H9 (cell line): ENCODE data around the gene PCID2. TPM values are rescaled to one million over a fixed set of nuclear protein-coding genes. Genes with fewer than 3 reads are reported as not detected.

Experiments used
- DNase-seq: peaks from one replicate; pipeline ENCODE4 v3.0.0-alpha.2; 2017
- H2AFZ ChIP-seq: one replicate; pipeline ENCODE4 v1.6.1; 2013; ENCODE audit warnings: mild to moderate bottlenecking, low read length, control low read depth, moderate library complexity
- H2AK5ac ChIP-seq: 2 replicates; pipeline ENCODE4 v1.6.1; 2013; ENCODE audit warnings: low read length, control low read depth, mixed read lengths; ENCODE audit not compliant: insufficient read length
- H2BK120ac ChIP-seq: one replicate; pipeline ENCODE4 v1.6.1; 2013; ENCODE audit warnings: low read depth, mild to moderate bottlenecking, low read length, control low read depth, inconsistent platforms; ENCODE audit not compliant: poor library complexity, severe bottlenecking
- H2BK12ac ChIP-seq: 2 replicates; pipeline ENCODE4 v1.6.1; 2013; ENCODE audit warnings: low read length, control low read depth, mixed read lengths, low read depth; ENCODE audit not compliant: insufficient read length
- H2BK15ac ChIP-seq: 2 replicates; pipeline ENCODE4 v1.6.1; 2013; ENCODE audit warnings: low read depth, low read length, control low read depth
- H2BK20ac ChIP-seq: one replicate; pipeline ENCODE4 v1.6.1; 2013; ENCODE audit warnings: low read depth, mild to moderate bottlenecking, low read length, control low read depth, inconsistent platforms; ENCODE audit not compliant: poor library complexity, severe bottlenecking
- H2BK5ac ChIP-seq: 2 replicates; pipeline ENCODE4 v1.6.1; 2013; ENCODE audit warnings: low read length, control low read depth, mixed read lengths; ENCODE audit not compliant: insufficient read length
- H3K14ac ChIP-seq: 2 replicates; pipeline ENCODE4 v1.6.1; 2013; ENCODE audit warnings: low read length, control low read depth; ENCODE audit not compliant: insufficient read depth
- H3K18ac ChIP-seq: 2 replicates; pipeline ENCODE4 v1.6.1; 2013; ENCODE audit warnings: low read depth, mild to moderate bottlenecking, mixed read lengths, low read length, control low read depth; ENCODE audit not compliant: insufficient read length
- H3K23ac ChIP-seq: 2 replicates; pipeline ENCODE4 v1.6.1; 2013; ENCODE audit warnings: low read length, control low read depth, mixed read lengths, low read depth; ENCODE audit not compliant: insufficient read length
- H3K23me2 ChIP-seq: 2 replicates; pipeline ENCODE4 v1.6.1; 2013; ENCODE audit warnings: low read depth, mild to moderate bottlenecking, mixed read lengths, low read length, control low read depth; ENCODE audit not compliant: insufficient read length, poor library complexity, severe bottlenecking
- H3K27ac ChIP-seq: 2 replicates; pipeline ENCODE4 v1.5.1; 2013; ENCODE audit warnings: low read length, control low read depth, mixed read lengths, low read depth; ENCODE audit not compliant: insufficient read length
- H3K27me3 ChIP-seq: 2 replicates; pipeline ENCODE4 v1.6.1; 2013; ENCODE audit warnings: low read length, control low read depth, inconsistent platforms; ENCODE audit not compliant: insufficient read depth
- H3K4ac ChIP-seq: 2 replicates; pipeline ENCODE4 v1.6.1; 2013; ENCODE audit warnings: low read depth, mild to moderate bottlenecking, control low read depth, inconsistent platforms, low read length, moderate library complexity
- H3K4me1 ChIP-seq: 2 replicates; pipeline ENCODE4 v1.6.1; 2013; ENCODE audit warnings: low read length, control low read depth, inconsistent platforms; ENCODE audit not compliant: insufficient read depth
- H3K4me2 ChIP-seq: 2 replicates; pipeline ENCODE4 v1.6.1; 2013; ENCODE audit warnings: low read length, control low read depth, mixed read lengths; ENCODE audit not compliant: insufficient read length, insufficient read depth
- H3K56ac ChIP-seq: 2 replicates; pipeline ENCODE4 v1.6.1; 2013; ENCODE audit warnings: low read depth, mild to moderate bottlenecking, mixed read lengths, low read length, control low read depth; ENCODE audit not compliant: insufficient read length
- H3K79me1 ChIP-seq: 2 replicates; pipeline ENCODE4 v1.6.1; 2013; ENCODE audit warnings: low read depth, mild to moderate bottlenecking, moderate library complexity, low read length, control low read depth, inconsistent platforms; ENCODE audit not compliant: insufficient read depth, poor library complexity, severe bottlenecking
- H3K79me2 ChIP-seq: 2 replicates; pipeline ENCODE4 v1.6.1; 2013; ENCODE audit warnings: low read length, control low read depth, inconsistent platforms; ENCODE audit not compliant: insufficient read depth
- H3K9ac ChIP-seq: 2 replicates; pipeline ENCODE4 v1.6.1; 2013; ENCODE audit warnings: low read length, control low read depth, mixed read lengths; ENCODE audit not compliant: insufficient read length; ENCODE audit errors: extremely low read depth
- H3K9me3 ChIP-seq: one replicate; pipeline ENCODE4 v1.6.1; 2013; ENCODE audit warnings: low read depth, low read length, inconsistent platforms; ENCODE audit not compliant: control insufficient read depth
- H3T11ph ChIP-seq: one replicate; pipeline ENCODE4 v1.6.1; 2013; ENCODE audit warnings: mild to moderate bottlenecking, low read length, control low read depth, inconsistent platforms
- H4K20me1 ChIP-seq: one replicate; pipeline ENCODE4 v1.6.1; 2013; ENCODE audit not compliant: control insufficient read depth, insufficient read length, insufficient read depth
- H4K5ac ChIP-seq: 2 replicates; pipeline ENCODE4 v1.6.1; 2013; ENCODE audit warnings: low read depth, mild to moderate bottlenecking, mixed read lengths, low read length, control low read depth; ENCODE audit not compliant: insufficient read length
- H4K8ac ChIP-seq: replicated peaks from 2 replicates; pipeline ENCODE4 v1.6.1; 2013; ENCODE audit warnings: low read length, control low read depth, mixed read lengths, low read depth; ENCODE audit not compliant: insufficient read length
- H4K91ac ChIP-seq: 2 replicates; pipeline ENCODE4 v1.6.1; 2013; ENCODE audit warnings: low read depth, mild to moderate bottlenecking, moderate library complexity, mixed read lengths, low read length, control low read depth; ENCODE audit not compliant: insufficient read length
- H3K27ac Mint-ChIP-seq, 3 experiments: 2 replicates in 2 of 3; 3 replicates in 1 of 3; pipeline ENCODE4 v1.8.0; 2020 to 2021; ENCODE audit warnings: mixed read lengths in 3 of 3, mild to moderate bottlenecking in 1 of 3, moderate library complexity in 1 of 3
- H3K27me3 Mint-ChIP-seq: 2 replicates; pipeline ENCODE4 v1.8.0; 2021; ENCODE audit warnings: low read depth, mild to moderate bottlenecking, moderate library complexity, mixed read lengths
- H3K36me3 Mint-ChIP-seq, 3 experiments: 2 replicates in 2 of 3; 3 replicates in 1 of 3; pipeline ENCODE4 v1.8.0; 2020 to 2021; ENCODE audit warnings: low read depth in 3 of 3, mixed read lengths in 3 of 3; ENCODE audit not compliant: insufficient read depth in 1 of 3
- H3K4me1 Mint-ChIP-seq, 2 experiments: 2 replicates each; pipeline ENCODE4 v1.8.0; 2020; ENCODE audit warnings: mixed read lengths in 2 of 2
- H3K4me3 Mint-ChIP-seq, 2 experiments: 2 replicates in 1 of 2; 3 replicates in 1 of 2; pipeline ENCODE4 v1.8.0; 2020 to 2021; ENCODE audit warnings: mild to moderate bottlenecking in 2 of 2, mixed read lengths in 2 of 2, moderate library complexity in 1 of 2
- H3K9me3 Mint-ChIP-seq, 2 experiments: 2 replicates in 1 of 2; 3 replicates in 1 of 2; pipeline ENCODE4 v1.8.0; 2020; ENCODE audit warnings: mild to moderate bottlenecking in 2 of 2, mixed read lengths in 2 of 2, moderate library complexity in 1 of 2
- WGBS: extraction: QIAGEN DNeasy Blood & Tissue Kit; methylation state at CpG from one replicate; pipeline ENCODE4 v1.1.7; 2013; ENCODE audit warnings: missing lambda C conversion rate, low lambda C conversion rate, mixed read lengths; ENCODE audit not compliant: insufficient read length; ENCODE audit errors: extremely low coverage; 5-methylcytosine and 5-hydroxymethylcytosine counted together
- total RNA-seq: library from RNA; stranded (reverse); gene quantifications from 2 replicates; pipeline ENCODE4 v1.2.1, GENCODE V29; 2021
- TF ChIP-seq, protein P1 (sequence below): fragments of 200-600 bp; sonication (generic); conservative IDR thresholded peaks from 3 replicates; pipeline ENCODE4 v1.8.0; 2021; ENCODE audit warnings: antibody characterized with exemption, mild to moderate bottlenecking

The PCID2 gene
- total RNA-seq, 1 experiment from 2014 or later: 66.0 TPM

DNA sequence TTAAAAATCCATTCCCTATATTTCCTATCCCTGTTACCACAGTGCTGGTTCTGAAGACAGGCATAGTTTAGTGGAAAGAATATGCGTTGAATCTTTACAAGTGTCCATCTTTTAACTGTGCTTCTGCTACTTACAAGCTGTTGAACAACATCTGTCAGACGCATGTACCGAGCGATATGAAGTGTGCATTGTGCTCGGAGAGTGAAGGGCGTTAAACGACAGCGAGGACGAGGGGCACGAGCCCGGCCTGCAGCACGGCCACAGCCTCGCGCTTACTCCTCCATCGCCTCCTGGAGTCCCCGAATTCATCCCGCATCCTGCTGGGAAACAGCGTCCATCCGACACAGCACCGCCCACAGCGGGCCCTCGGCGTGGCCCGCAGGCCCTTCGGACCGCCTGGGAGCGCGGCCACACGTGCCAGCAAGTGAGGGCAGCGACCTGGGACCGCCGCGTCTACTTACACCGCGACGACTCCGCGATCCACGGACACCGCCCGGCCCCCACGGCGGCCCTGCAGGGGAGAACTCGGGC, 514 bp downstream of the PCID2 start:
- H2AK5ac ChIP-seq: no peak overlapping the region
- H3K23me2 ChIP-seq: peaks cover 6% of the 10 kb centered on the region
- H3K27ac ChIP-seq: no peak overlapping the region
- DNase-seq: peak; percentile 47
- no peak overlapping the region for H2BK20ac ChIP-seq
- H4K91ac ChIP-seq: peak overlapping the region; percentile 71
- H2BK15ac ChIP-seq: no peak overlapping the region
- no peaks in the 10 kb centered on the region for H3K9me3 ChIP-seq
- no peak overlapping the region for H2BK5ac ChIP-seq
- no peaks in the 10 kb centered on the region for H3K4me1 ChIP-seq
- H4K8ac ChIP-seq: no peak overlapping the region
- peak overlapping the region; percentile 98 for H3K14ac ChIP-seq
- Mint-ChIP-seq H3K4me3 (peak overlapping the region; percentile 89 to 93), H3K27me3 (no peaks in the 10 kb centered on the region), H3K36me3 (peaks cover 35 to 41% (median 37%) of the 10 kb centered on the region in 3 experiments), H3K27ac (peak overlapping the region; percentile 20 to 89 (median 59); a peak in 5 of 7 replicates), H3K9me3 (no peaks in the 10 kb centered on the region), H3K4me1 (peaks cover 26 to 34% of the 10 kb centered on the region in 2 experiments)
- H3K18ac ChIP-seq: peak overlapping the region; percentile 93
- WGBS: no CpG with 5 or more reads among the region's 44 CpGs
- H3K79me1 ChIP-seq: peaks cover 7% of the 10 kb centered on the region
- no peak overlapping the region for H2BK120ac ChIP-seq
- H3K27me3 ChIP-seq: no peaks in the 10 kb centered on the region
- H3T11ph ChIP-seq: no peak overlapping the region
- H3K9ac ChIP-seq: peak overlapping the region; percentile 95
- peak overlapping the region; percentile 88 for H3K4me2 ChIP-seq
- TF ChIP-seq, protein P1, sequence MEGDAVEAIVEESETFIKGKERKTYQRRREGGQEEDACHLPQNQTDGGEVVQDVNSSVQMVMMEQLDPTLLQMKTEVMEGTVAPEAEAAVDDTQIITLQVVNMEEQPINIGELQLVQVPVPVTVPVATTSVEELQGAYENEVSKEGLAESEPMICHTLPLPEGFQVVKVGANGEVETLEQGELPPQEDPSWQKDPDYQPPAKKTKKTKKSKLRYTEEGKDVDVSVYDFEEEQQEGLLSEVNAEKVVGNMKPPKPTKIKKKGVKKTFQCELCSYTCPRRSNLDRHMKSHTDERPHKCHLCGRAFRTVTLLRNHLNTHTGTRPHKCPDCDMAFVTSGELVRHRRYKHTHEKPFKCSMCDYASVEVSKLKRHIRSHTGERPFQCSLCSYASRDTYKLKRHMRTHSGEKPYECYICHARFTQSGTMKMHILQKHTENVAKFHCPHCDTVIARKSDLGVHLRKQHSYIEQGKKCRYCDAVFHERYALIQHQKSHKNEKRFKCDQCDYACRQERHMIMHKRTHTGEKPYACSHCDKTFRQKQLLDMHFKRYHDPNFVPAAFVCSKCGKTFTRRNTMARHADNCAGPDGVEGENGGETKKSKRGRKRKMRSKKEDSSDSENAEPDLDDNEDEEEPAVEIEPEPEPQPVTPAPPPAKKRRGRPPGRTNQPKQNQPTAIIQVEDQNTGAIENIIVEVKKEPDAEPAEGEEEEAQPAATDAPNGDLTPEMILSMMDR: no peak
- H3K4ac ChIP-seq: no peak overlapping the region; the same call in 1 of the 2 replicates
- no peak overlapping the region for H2BK12ac ChIP-seq
- no peak overlapping the region for H3K56ac ChIP-seq
- peaks cover 57% of the 10 kb centered on the region for H3K79me2 ChIP-seq
- H4K5ac ChIP-seq: no peak overlapping the region
- H3K23ac ChIP-seq: no peak overlapping the region
- no peak overlapping the region for H2AFZ ChIP-seq
- no peaks in the 10 kb centered on the region for H4K20me1 ChIP-seq
